Measurements from ENCODE around the gene KIF11. TPM values are rescaled to one million over a fixed set of nuclear protein-coding genes. Genes with fewer than 3 reads are reported as not detected.

KIF11 gene
- 15.1 and 59.2 TPM in 2 replicates for total RNA-seq

DNA sequence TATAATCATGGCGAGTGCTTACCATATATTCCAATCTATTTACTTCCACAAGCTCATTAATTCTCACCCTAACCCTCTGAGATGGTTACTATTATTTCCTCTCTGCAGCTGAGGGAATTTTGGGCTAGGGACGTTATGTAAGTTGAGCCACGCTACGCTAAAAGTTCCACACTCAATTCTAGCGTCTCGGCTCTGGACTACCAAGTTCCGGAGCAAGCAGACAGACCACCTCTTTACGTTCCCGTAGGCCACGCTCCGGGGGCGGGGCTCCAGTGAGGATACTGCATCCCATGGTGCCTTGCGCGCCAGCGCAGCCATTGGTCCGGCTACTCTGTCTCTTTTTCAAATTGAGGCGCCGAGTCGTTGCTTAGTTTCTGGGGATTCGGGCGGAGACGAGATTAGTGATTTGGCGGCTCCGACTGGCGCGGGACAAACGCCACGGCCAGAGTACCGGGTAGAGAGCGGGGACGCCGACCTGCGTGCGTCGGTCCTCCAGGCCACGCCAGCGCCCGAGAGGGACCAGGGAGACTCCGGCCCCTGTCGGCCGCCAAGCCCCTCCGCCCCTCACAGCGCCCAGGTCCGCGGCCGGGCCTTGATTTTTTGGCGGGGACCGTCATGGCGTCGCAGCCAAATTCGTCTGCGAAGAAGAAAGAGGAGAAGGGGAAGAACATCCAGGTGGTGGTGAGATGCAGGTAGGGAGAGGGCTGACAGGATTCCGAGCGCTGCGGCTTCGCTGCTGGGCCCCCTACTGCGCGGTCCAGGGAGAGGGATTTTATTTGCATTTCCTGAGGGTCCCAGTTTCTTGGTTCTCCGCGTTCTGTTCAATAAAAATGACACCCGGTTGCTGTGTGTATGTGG lies at the start of gene KIF11:
Gene KIF11, plus strand, starts transcription at position 370 of the 858 bp plus-strand sequence. Its CDS starts 246 bp downstream, at position 616.

GRCh38 chr10:92573798-92574547 lies 19.0 kb upstream of the KIF11 start, which contains the start of gene IDE:
TSS of gene IDE (minus strand) at chr10:92574093. CDS start at chr10:92574019, 74 bp downstream.

GRCh38 chr10:92689663-92690210 lies 96.8 kb downstream of the KIF11 start, which contains the start of gene HHEX:
TSS of gene HHEX (plus strand) at chr10:92689955. CDS start at chr10:92689987, 32 bp downstream.

Other genes starting within 250 kb of the KIF11 start
- 18.7 and 21.2 TPM in 2 replicates for gene IDE, start 19.0 kb upstream of the KIF11 start, total RNA-seq
- gene HHEX, start 96.8 kb downstream of the KIF11 start, total RNA-seq = 0.62 and 0.66 TPM in 2 replicates

Measured in uterine smooth muscle cell (primary cell).